SK-N-MC (cell line): ENCODE measurements around the gene SEC16B.

Source experiments
- EZH2 ChIP-seq: fragments of 200-600 bp; sonication (generic); IDR thresholded peaks from one replicate; pipeline ENCODE4 v1.6.1; 2017; ENCODE audit warnings: antibody characterized with exemption
- FOXP2 ChIP-seq: optimal IDR thresholded peaks from 2 replicates; pipeline ENCODE3; 2011; ENCODE audit warnings: mild to moderate bottlenecking, moderate library complexity; ENCODE audit not compliant: insufficient read depth; ENCODE audit errors: extremely low read length, control extremely low read depth
- POLR2AphosphoS5 ChIP-seq: IDR thresholded peaks from 2 replicates; pipeline ENCODE4 v1.6.1; 2012; ENCODE audit warnings: mild to moderate bottlenecking, low read depth, low read length, borderline replicate concordance

GRCh38 chr1:177937174-177937770, 32.6 kb downstream of the SEC16B start:
- TF ChIP-seq EZH2: no peak
- no peak for TF ChIP-seq POLR2AphosphoS5
- no peak for TF ChIP-seq FOXP2
